Gastrocnemius medialis (tissue), 4 donors: ENCODE results near the gene FRAS1.

Experiments
- CTCF ChIP-seq, 5 experiments: fragments of 450-650 bp in 3 of 5; fragments of 200-600 bp in 2 of 5; sonication (generic) in 2 of 5; IDR thresholded peaks in 4 of 5; conservative IDR thresholded peaks in 1 of 5; 1 replicate in 4 of 5; 2 replicates in 1 of 5; pipeline ENCODE4 v1.5.1; 2016 to 2019; ENCODE audit warnings: antibody characterized with exemption in 5 of 5, mild to moderate bottlenecking in 3 of 5, moderate library complexity in 3 of 5
- POLR2A ChIP-seq, 2 donors: fragments of 450-650 bp; IDR thresholded peaks; one replicate each; pipeline ENCODE4 v1.6.1; 2017; ENCODE audit warnings: antibody characterized with exemption in 2 of 2, mild to moderate bottlenecking in 2 of 2, moderate library complexity in 2 of 2

DNA sequence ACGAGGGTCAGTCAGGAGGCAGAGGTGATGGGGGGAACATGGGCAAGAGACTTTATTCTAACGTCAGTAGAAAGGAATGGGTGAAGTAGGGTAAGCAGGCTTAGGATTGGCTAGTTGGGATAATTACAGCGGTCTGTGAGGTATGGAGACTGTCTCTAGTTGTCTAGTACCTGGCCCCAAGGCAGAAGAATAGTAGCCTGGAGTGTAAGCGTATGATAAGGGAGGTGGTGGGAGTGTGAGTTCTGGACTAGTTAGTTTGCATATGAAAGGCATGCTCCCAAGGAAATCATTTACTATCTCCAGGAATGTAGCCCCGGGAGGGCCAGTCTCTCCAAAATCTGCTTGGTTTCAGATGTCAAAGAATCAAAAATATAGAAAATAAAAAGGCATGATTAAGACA is 274.8 kb downstream of the FRAS1 start:
- no peak for TF ChIP-seq CTCF (IDR thresholded peaks at IDR 0.05 in 4 of 5, conservative IDR thresholded peaks at IDR 0.05 in 1 of 5)
- TF ChIP-seq POLR2A (IDR thresholded peaks at IDR 0.05), result no peak
